ENCODE measurements around the gene PDP2. TPM values are rescaled to one million over a fixed set of nuclear protein-coding genes. Genes with fewer than 3 reads are reported as not detected.
"Not testable (repeated sequence)": the region's sequence is repeated elsewhere in the genome, so short reads cannot be mapped to it uniquely, and the experiment has no call there.

Gene PDP2
- total RNA-seq, 4 donors from 2014 or later, result 3.7 to 11.7 (median 5.8) TPM

DNA sequence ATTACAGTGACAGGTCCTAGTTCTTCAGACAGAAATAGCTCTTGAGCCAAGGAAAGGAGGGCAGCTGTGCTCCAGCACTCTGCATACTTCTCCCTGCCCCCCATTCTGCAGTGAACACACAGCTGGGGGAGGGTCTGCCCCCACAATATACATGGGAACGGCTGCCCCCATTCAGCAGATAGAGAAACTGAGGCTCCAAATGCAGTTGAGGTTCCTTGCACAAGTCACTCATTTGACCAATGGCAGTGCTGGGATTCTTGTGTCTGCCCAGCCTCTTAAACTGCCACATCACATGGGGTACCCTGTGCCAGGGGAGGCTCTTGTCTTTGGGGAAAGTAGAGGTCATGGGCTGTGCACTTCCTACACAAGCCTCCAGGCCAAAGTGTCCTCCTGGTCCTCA, 10.9 kb upstream of the PDP2 start:
- H3K27me3 ChIP-seq, result no peaks in the 10 kb centered on the region
- peaks cover 0 to 20% (median 6%) of the 10 kb centered on the region in 3 donors for H3K4me1 ChIP-seq
- H3K27ac ChIP-seq, result no peak overlapping the region
- no peaks in the 10 kb centered on the region for H3K36me3 ChIP-seq
- ATAC-seq, result no peak
- H3K4me3 ChIP-seq, result no peak overlapping the region
- no peak for TF ChIP-seq CTCF (IDR thresholded peaks at IDR 0.05)
- TF ChIP-seq EP300 (IDR thresholded peaks at IDR 0.05), result no peak
- no peak for TF ChIP-seq POLR2AphosphoS5 (IDR thresholded peaks at IDR 0.05)
- no peak for TF ChIP-seq POLR2A (IDR thresholded peaks at IDR 0.05)
- no peaks in the 10 kb centered on the region for H3K9me3 ChIP-seq
- whole genome bisulfite sequencing, 2 donors (ENCODE audit: low coverage in 1 of 2), result 100% methylated on average over 1 of the region's 1 CpG; no CpG with 5 or more reads in 1 of the 2 donors

DNA sequence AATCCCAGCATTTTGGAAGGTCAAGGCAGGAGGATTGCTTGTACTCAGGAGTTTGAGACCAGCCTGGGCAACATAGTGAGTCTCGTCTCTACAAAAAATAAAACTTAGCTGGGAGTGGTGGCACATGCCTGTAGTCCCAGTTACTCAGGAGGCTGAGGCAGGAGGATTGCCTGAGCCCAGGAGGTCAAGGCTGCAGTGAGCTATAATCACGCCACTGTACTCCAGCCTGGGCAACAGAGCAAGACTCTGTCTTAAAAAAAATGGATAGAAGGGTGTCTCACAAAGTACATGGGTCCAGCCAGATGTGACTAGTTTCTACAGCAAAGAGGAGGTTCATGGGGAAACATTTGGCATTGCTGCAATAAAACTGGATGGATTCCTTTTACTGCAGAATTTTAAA, 9.0 kb upstream of the PDP2 start:
- peaks cover 0 to 20% (median 6%) of the 10 kb centered on the region in 3 donors for H3K4me1 ChIP-seq
- H3K27ac ChIP-seq, H3K27me3 ChIP-seq, H3K9me3 ChIP-seq, H3K4me3 ChIP-seq, H3K36me3 ChIP-seq, ATAC-seq: not testable (repeated sequence)
- 88 to 100% methylated on average over 1 to 2 of the region's 2 CpGs for WGBS, 2 donors (ENCODE audit: low coverage in 1 of 2)

DNA sequence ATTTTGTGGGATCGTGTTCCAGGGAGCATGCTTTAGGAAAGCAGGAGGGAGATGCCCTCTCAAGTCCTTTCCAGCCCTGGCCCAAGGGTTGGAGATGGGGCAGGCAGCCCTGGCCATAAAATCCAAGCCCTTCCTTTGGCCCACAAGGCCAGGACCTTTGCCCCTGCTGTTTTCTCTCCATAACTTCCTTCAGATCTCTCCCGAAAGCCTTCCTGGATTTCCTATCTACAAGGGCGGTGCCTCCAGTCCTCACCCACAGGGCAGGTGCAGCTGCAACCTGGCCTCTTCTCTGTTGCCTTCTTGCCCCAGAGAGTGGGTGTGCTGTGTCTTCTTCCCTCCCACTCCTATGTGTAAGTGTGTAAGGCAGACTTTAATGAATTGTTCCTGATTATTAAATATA, 8.5 kb upstream of the PDP2 start:
- Histone ChIP-seq H3K4me3 (no peak overlapping the region), H3K27ac (no peak overlapping the region), H3K4me1 (peaks cover 0 to 20% (median 6%) of the 10 kb centered on the region in 3 donors), H3K9me3 (no peaks in the 10 kb centered on the region), H3K27me3 (no peaks in the 10 kb centered on the region), H3K36me3 (no peaks in the 10 kb centered on the region)
- ATAC-seq, result no peak
- 100% methylated on average over 2 of the region's 3 CpGs for WGBS, 2 donors (ENCODE audit: low coverage in 1 of 2)
- TF ChIP-seq CTCF (IDR thresholded peaks at IDR 0.05) (no peak), EP300 (IDR thresholded peaks at IDR 0.05) (no peak), POLR2A (IDR thresholded peaks at IDR 0.05) (no peak), POLR2AphosphoS5 (IDR thresholded peaks at IDR 0.05) (no peak)

DNA sequence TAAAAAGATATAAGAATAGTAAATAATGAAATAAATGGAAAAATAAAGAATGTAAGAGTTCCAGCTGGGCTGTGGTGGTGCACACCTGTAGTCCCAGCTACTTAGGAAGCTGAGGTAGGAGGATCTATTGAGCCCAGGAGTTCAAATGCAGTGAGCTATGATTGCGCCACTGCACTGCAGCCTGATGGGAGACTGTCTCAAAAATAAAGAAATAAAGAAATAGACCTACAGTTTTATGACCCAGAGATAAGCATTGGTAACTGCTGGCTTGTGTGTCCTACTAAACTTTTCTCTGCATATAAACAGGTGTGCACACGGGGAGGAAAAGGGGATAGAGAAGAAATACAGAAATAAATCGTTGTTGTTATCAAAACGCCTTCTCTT, 7.8 kb upstream of the PDP2 start:
- no peak for TF ChIP-seq POLR2AphosphoS5 (IDR thresholded peaks at IDR 0.05)
- no peak for TF ChIP-seq POLR2A (IDR thresholded peaks at IDR 0.05)
- TF ChIP-seq EP300 (IDR thresholded peaks at IDR 0.05), result no peak
- no peak for TF ChIP-seq CTCF (IDR thresholded peaks at IDR 0.05)
- Histone ChIP-seq H3K9me3 (no peaks in the 10 kb centered on the region), H3K27ac (peak overlapping the region in 2 of 4 donors; percentile 44 to 55), H3K36me3 (no peaks in the 10 kb centered on the region), H3K4me1 (peaks cover 0 to 20% (median 6%) of the 10 kb centered on the region in 3 donors), H3K4me3 (peak overlapping the region in 1 of 2 donors; percentile 39), H3K27me3 (no peaks in the 10 kb centered on the region)
- 56 to 62% methylated on average over 4 of the region's 4 CpGs for WGBS, 2 donors (ENCODE audit: low coverage in 1 of 2)
- ATAC-seq, result no peak

DNA sequence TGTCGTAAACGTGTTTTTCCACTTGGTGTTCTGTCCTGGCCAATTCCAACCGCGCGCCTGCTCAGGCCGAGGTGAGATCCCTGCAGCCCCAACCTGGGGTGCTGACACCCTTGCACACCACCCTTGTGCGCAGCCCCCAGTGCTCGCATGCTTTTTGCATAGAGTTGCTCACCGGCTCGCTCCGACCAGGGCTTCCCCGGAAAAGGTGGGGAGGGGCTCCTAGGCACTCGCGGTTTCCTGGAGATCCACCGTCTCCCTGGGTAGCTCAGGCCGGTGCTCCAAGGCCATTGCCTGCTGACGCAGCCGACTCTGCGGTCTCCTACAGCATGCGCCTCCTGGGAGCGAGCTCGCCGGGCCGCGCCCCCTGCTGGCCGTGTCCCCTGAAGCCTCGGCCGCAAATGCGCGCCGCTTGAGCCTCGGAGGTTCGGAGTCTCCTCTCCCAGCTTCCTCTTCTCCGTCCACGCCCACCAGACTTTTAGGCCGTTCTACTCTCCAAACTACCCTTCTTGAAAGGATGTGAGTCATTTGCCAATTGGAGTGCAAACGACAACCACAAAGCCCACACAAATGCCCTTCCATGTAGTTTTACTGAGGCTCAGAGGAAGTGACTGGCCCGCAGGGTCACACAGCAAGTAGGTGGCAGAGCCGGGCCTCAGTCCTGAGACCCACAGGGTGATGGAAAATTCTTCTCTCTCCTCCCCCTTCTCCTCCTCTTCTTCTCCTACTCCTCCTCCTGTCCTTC, 7.2 kb upstream of the PDP2 start:
- H3K36me3 ChIP-seq, result no peaks in the 10 kb centered on the region
- H3K4me3 ChIP-seq, result peak overlapping the region in 1 of 2 donors; percentile 39
- peak overlapping the region in 3 of 4 donors; percentile 44 to 70 (median 55) for H3K27ac ChIP-seq
- ATAC-seq, result peak; percentile 96
- no peaks in the 10 kb centered on the region for H3K9me3 ChIP-seq
- TF ChIP-seq EP300 (IDR thresholded peaks at IDR 0.05), result no peak
- peak; percentile 81 to 93 (median 88) for TF ChIP-seq CTCF (IDR thresholded peaks at IDR 0.05)
- peak; percentile 12 for TF ChIP-seq POLR2AphosphoS5 (IDR thresholded peaks at IDR 0.05)
- no peak for TF ChIP-seq POLR2A (IDR thresholded peaks at IDR 0.05)
- peaks cover 0 to 14% (median 6%) of the 10 kb centered on the region in 3 donors for H3K4me1 ChIP-seq
- 11 to 21% methylated on average over 6 to 11 of the region's 39 CpGs for WGBS, 2 donors (ENCODE audit: low coverage in 1 of 2)
- H3K27me3 ChIP-seq, result no peaks in the 10 kb centered on the region
